Kidney epithelial cell (primary cell): ENCODE measurements around the gene ASB6. TPM values are rescaled to one million over a fixed set of nuclear protein-coding genes. Genes with fewer than 3 reads are reported as not detected.

Experiments used
- DNase-seq: peaks from one replicate; pipeline ENCODE4 v3.0.0-alpha.2; 2010; ENCODE audit warnings: low read depth
- H3K27me3 ChIP-seq: 2 replicates; pipeline ENCODE4 v1.6.0; 2011; ENCODE audit warnings: low read length; ENCODE audit not compliant: control insufficient read depth, insufficient read depth
- H3K36me3 ChIP-seq: 2 replicates; pipeline ENCODE4 v1.5.1; 2011; ENCODE audit warnings: low read length; ENCODE audit not compliant: control insufficient read depth, insufficient read depth
- H3K4me3 ChIP-seq: 2 replicates; pipeline ENCODE4 v1.5.1; 2011; ENCODE audit warnings: low read depth, mild to moderate bottlenecking, control low read depth, low read length
- total RNA-seq: library from RNA; depleted of rRNA; stranded (reverse); fragments of >200 nt; gene quantifications from 2 replicates; pipeline ENCODE4 v1.2.3, GENCODE V29; 2015
- TF ChIP-seq, protein P1 (sequence below): IDR thresholded peaks from 2 replicates; pipeline ENCODE4 v1.5.1; 2011; ENCODE audit warnings: mild to moderate bottlenecking, moderate library complexity, low read length, control low read depth, inconsistent platforms; ENCODE audit not compliant: insufficient read depth, poor library complexity, severe bottlenecking

The ASB6 gene, protein sequence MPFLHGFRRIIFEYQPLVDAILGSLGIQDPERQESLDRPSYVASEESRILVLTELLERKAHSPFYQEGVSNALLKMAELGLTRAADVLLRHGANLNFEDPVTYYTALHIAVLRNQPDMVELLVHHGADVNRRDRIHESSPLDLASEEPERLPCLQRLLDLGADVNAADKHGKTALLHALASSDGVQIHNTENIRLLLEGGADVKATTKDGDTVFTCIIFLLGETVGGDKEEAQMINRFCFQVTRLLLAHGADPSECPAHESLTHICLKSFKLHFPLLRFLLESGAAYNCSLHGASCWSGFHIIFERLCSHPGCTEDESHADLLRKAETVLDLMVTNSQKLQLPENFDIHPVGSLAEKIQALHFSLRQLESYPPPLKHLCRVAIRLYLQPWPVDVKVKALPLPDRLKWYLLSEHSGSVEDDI
- 27.0 and 32.0 TPM in 2 replicates for total RNA-seq

DNA sequence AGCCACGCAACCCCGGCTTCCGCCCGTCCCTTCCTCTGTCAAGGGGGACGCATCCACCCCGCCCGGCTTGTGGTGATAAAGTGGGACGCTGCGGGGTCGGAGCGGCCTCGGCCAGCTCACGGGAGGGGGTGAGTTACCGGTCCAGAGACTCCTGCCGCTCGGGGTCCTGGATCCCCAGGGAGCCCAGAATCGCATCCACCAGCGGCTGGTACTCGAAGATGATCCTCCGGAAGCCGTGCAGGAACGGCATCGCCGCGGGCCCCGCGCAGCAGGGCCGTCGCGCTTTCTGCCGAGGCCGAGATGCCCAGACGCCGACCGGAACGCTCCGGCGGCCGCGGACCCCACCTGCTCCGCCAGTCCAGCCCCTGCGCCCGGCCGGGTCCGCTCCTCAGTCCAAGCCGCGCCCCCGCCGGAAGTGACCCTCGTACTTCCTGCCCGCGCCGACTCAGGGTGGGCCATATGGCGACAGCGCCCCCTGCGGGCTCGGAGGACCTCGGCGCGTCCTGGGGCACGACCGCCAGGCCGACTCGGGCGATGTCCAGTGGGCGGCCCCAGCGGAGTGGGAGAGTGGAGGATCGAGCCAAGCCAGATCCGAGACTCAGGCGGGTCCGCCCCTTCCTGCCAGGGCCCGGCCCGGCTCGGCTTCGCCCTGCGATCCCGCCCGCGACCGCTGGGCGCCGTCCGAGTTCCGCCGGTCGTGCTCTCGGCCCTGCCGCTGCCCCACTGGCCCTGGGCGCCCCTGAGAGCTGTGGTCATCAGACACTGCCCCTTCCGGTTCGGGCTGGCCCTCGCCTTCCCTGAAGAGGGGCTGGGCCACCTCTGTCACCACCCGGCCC is at the start of gene ASB6:
TSS of gene ASB6 (minus strand) at position 402 of the 836 bp plus-strand sequence. CDS start at position 250, 152 bp downstream.
- TF ChIP-seq, protein P1, sequence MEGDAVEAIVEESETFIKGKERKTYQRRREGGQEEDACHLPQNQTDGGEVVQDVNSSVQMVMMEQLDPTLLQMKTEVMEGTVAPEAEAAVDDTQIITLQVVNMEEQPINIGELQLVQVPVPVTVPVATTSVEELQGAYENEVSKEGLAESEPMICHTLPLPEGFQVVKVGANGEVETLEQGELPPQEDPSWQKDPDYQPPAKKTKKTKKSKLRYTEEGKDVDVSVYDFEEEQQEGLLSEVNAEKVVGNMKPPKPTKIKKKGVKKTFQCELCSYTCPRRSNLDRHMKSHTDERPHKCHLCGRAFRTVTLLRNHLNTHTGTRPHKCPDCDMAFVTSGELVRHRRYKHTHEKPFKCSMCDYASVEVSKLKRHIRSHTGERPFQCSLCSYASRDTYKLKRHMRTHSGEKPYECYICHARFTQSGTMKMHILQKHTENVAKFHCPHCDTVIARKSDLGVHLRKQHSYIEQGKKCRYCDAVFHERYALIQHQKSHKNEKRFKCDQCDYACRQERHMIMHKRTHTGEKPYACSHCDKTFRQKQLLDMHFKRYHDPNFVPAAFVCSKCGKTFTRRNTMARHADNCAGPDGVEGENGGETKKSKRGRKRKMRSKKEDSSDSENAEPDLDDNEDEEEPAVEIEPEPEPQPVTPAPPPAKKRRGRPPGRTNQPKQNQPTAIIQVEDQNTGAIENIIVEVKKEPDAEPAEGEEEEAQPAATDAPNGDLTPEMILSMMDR, result peak; percentile 71
- no peaks in the 10 kb centered on the region for H3K27me3 ChIP-seq
- peak; percentile 49 for DNase-seq

DNA sequence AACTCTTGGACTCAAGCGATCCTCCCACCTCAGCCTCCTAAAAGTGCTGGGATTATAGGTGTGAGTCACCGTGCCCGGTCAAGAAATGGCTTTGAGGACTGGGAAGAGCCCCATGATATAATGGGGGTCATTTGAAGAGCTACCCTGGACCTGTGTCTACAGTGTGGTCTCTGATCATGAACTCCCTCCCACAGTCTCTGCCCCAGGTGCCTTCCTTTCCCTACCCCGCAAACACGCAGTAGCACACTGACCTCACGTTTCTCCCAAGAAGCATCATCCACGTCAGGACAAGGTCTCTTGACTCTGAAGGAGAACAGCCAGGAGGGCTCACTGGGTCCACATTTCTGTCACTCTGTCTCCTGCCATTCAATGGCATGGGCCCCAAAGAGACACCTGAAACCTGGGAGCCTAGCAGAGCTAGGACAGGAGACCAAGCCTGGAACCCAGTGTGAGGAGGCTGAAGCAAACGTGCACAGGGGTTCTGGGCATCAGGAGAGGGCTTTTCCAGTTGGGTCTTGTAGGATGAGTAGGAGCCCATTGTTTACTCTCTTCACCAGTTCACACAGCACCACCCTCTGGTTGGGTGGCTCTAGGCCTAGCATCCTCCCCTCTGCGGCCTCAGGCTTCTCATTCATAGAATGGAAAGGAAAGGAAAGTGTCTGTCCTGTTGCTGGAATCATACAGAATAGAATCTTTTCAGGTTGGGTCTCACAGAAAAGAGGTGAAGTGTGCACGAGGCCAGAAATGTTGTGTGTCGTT is 46.5 kb upstream of the ASB6 start:
- TF ChIP-seq, protein P1, result no peak
- DNase-seq, result no peak
- H3K27me3 ChIP-seq, result peaks cover 2% of the 10 kb centered on the region

More for the DNA sequence above, at the start of gene ASB6:
- no peaks in the 10 kb centered on the region for H3K36me3 ChIP-seq
- H3K4me3 ChIP-seq, result peak within 1 kb of the TSS; percentile 97

DNA sequence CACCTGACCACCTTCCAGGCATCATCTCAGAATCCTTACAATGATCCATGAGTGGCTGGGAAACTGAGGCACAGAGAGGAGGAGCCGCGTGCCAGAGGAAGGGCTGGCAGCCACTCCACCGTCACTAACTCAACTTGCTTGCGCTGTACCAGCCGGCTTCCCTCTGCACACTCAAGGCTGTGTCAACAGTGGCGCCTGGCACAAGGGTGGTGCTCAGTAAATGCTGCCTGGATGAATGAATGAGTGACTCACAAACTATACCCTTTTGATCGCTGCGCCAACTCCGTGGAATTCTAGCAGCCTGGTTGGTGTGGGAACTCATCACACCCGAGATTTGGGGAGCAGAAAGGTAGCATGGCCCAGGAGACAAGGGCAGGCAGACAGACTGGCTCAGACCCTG is 45.4 kb upstream of the ASB6 start:
- Histone ChIP-seq H3K36me3 (no peaks in the 10 kb centered on the region), H3K4me3 (no peak overlapping the region), H3K27me3 (peaks cover 2% of the 10 kb centered on the region)
- TF ChIP-seq, protein P1, result no peak
- DNase-seq, result no peak

More for the DNA sequence above, 46.5 kb upstream of the ASB6 start:
- no peak overlapping the region for H3K4me3 ChIP-seq
- no peaks in the 10 kb centered on the region for H3K36me3 ChIP-seq

DNA sequence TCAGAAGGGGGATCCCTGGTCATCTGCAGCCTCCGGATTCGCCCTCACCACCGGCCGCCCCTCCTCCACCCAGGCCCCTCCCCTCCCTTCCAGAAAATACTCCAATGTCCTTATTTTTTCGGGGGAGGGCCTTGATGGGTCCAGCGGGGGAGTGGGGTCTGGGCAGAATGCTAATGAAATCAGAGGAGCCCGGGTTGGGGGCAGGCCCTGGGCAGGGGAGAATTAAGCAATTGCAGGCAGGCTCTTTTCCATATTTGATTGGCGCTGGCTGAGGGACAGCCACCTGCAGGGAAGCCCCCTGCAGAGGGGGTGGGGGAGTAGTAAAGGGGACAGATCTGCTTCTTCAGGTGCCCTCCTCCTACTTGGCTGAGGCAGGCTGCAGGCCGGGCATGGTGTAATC is 44.8 kb upstream of the ASB6 start:
- peaks cover 6% of the 10 kb centered on the region for H3K27me3 ChIP-seq
- H3K36me3 ChIP-seq, result no peaks in the 10 kb centered on the region
- H3K4me3 ChIP-seq, result no peak overlapping the region
- TF ChIP-seq, protein P1, result no peak
- DNase-seq, result no peak

DNA sequence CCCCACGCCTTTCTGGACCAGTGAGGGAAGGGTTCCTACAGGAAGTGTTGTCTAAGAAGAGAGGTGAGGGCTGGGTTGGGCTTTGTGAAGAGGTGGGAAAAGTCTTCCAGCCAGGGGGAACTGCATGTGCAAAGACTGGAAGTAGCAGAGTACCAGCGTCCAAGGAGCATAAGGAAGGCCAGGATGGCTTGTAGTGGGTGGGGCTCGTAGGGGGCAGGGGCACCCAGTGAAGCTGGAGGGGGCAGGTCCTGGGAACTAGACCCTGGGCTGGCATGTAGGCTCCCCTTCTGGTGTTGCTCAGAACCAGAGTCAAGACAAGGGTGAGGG is 43.9 kb upstream of the ASB6 start:
- Histone ChIP-seq H3K36me3 (no peaks in the 10 kb centered on the region), H3K4me3 (no peak overlapping the region), H3K27me3 (peaks cover 6% of the 10 kb centered on the region)
- TF ChIP-seq, protein P1, result no peak
- no peak for DNase-seq
